Fibroblast of pulmonary artery (primary cell): ENCODE data around the gene AFF4.

Source experiments
- DNase-seq: peaks from one replicate; pipeline ENCODE4 v3.0.0-alpha.2; 2010; ENCODE audit warnings: low read depth
- H3K4me3 ChIP-seq: replicated peaks from 2 replicates; pipeline ENCODE4 v1.5.1; 2011; ENCODE audit warnings: low read depth, mild to moderate bottlenecking, control low read depth, low read length, moderate library complexity
- CTCF ChIP-seq: IDR thresholded peaks from 2 replicates; pipeline ENCODE4 v1.5.1; 2011; ENCODE audit warnings: mild to moderate bottlenecking, control low read depth, low read length, inconsistent platforms; ENCODE audit errors: missing control alignments

AFF4 gene

GRCh38 chr5:132898094-132898493, 65.3 kb downstream of the AFF4 start:
- H3K4me3 ChIP-seq, result no peak overlapping the region
- no peak for TF ChIP-seq CTCF
- DNase-seq, result no peak

GRCh38 chr5:132896685-132897084, 66.7 kb downstream of the AFF4 start:
- TF ChIP-seq CTCF, result no peak
- H3K4me3 ChIP-seq, result no peak overlapping the region
- no peak for DNase-seq

GRCh38 chr5:132895719-132896305, 67.6 kb downstream of the AFF4 start:
- TF ChIP-seq CTCF, result no peak
- DNase-seq, result no peak
- H3K4me3 ChIP-seq, result no peak overlapping the region

- no peak for DNase-seq
- no peak for TF ChIP-seq CTCF
Measured at GRCh38 chr5:132890817-132891216, 72.6 kb downstream of the AFF4 start.

GRCh38 chr5:132889501-132889900, 73.9 kb downstream of the AFF4 start:
- no peak for DNase-seq
- no peak overlapping the region for H3K4me3 ChIP-seq
- no peak for TF ChIP-seq CTCF

More at GRCh38 chr5:132890817-132891216, 72.6 kb downstream of the AFF4 start:
- no peak overlapping the region for H3K4me3 ChIP-seq

- DNase-seq, result no peak
- no peak for TF ChIP-seq CTCF
- H3K4me3 ChIP-seq, result no peak overlapping the region
Measured at GRCh38 chr5:132887283-132887682, 76.2 kb downstream of the AFF4 start.
